ENCODE data around the gene ZNRF3. TPM values are rescaled to one million over a fixed set of nuclear protein-coding genes. Genes with fewer than 3 reads are reported as not detected.

ZNRF3 gene
- total RNA-seq, 4 donors from 2014 or later = 10.4 to 18.0 (median 14.2) TPM

- Histone ChIP-seq H3K27me3 (no peaks in the 10 kb centered on the region), H3K36me3 (no peaks in the 10 kb centered on the region), H3K4me3 (replicated peaks in 1 of 3) (peak overlapping the region; percentile 2 to 20 (median 17)), H3K27ac (no peak overlapping the region), H3K4me1 (peaks cover 15 to 27% of the 10 kb centered on the region in 2 donors), H3K9me3 (no peaks in the 10 kb centered on the region)
- DNase-seq = peak; percentile 56 to 60
- 12 to 17% methylated on average over 14 to 31 of the region's 60 CpGs for WGBS, 2 donors
- TF ChIP-seq CTCF (IDR thresholded peaks at IDR 0.05) = no peak
- no peak for TF ChIP-seq POLR2A (IDR thresholded peaks at IDR 0.05)
- intact Hi-C loops (cut with DNase I) = loop anchor here (10.0 kb wide), 1 partner anchor 83 kb away; no protein-coding TSS in a partner anchor
These were observed 188.1 kb downstream of the ZNRF3 start for GRCh38 chr22:29071261-29072045.

- Histone ChIP-seq H3K4me3 (replicated peaks in 1 of 3) (peak overlapping the region in 1 of 3 donors; percentile 24), H3K27ac (no peak overlapping the region), H3K4me1 (peaks cover 16 to 27% of the 10 kb centered on the region in 2 donors), H3K36me3 (no peaks in the 10 kb centered on the region), H3K27me3 (no peaks in the 10 kb centered on the region), H3K9me3 (no peaks in the 10 kb centered on the region)
- intact Hi-C loops (cut with DNase I) = loop anchor here (10.0 kb wide), 1 partner anchor 82 kb away; no protein-coding TSS in a partner anchor
- peak; percentile 98 to 99 for DNase-seq
- 33 to 45% methylated on average over 22 to 31 of the region's 41 CpGs for WGBS, 2 donors
- TF ChIP-seq CTCF (IDR thresholded peaks at IDR 0.05) (no peak), POLR2A (IDR thresholded peaks at IDR 0.05) (no peak)
These were observed 189.0 kb downstream of the ZNRF3 start for GRCh38 chr22:29072193-29072978.

GRCh38 chr22:29072979-29073617 is 189.7 kb downstream of the ZNRF3 start, which contains the start of gene KREMEN1:
TSS of gene KREMEN1 (plus strand) at chr22:29073035. CDS start at chr22:29073131, 96 bp downstream.
- TF ChIP-seq CTCF (IDR thresholded peaks at IDR 0.05) (no peak), POLR2A (IDR thresholded peaks at IDR 0.05) (peak in 1 of 2 donors; percentile 58)
- WGBS, 2 donors = 4% methylated on average over 15 to 21 of the region's 76 CpGs
- H3K9me3 ChIP-seq = no peaks in the 10 kb centered on the region
- H3K27me3 ChIP-seq = no peaks in the 10 kb centered on the region
- H3K4me1 ChIP-seq = peaks cover 24 to 33% of the 10 kb centered on the region in 2 donors
- peak in 1 of 2 donors; percentile 22 for DNase-seq
- peak within 1 kb of the TSS; percentile 72 to 83 (median 81) for H3K4me3 ChIP-seq (replicated peaks in 1 of 3)
- intact Hi-C loops (cut with DNase I) = loop anchor here (10.0 kb wide), 1 partner anchor 82 kb away; no protein-coding TSS in a partner anchor
- H3K36me3 ChIP-seq = no peaks in the 10 kb centered on the region
- peak within 1 kb of the TSS; percentile 47 to 74 (median 50) for H3K27ac ChIP-seq

GRCh38 chr22:29073618-29074275 is 190.4 kb downstream of the ZNRF3 start:
- H3K9me3 ChIP-seq = no peaks in the 10 kb centered on the region
- peak; percentile 58 to 69 for DNase-seq
- intact Hi-C loops (cut with DNase I) = loop anchor here (10.0 kb wide), 1 partner anchor 81 kb away; no protein-coding TSS in a partner anchor
- no peaks in the 10 kb centered on the region for H3K36me3 ChIP-seq
- TF ChIP-seq CTCF (IDR thresholded peaks at IDR 0.05) (no peak), POLR2A (IDR thresholded peaks at IDR 0.05) (peak in 1 of 2 donors; percentile 33)
- 3 to 4% methylated on average over 12 to 43 of the region's 53 CpGs for WGBS, 2 donors
- peak overlapping the region; percentile 47 to 74 (median 50) for H3K27ac ChIP-seq
- H3K4me3 ChIP-seq (replicated peaks in 1 of 3) = peak overlapping the region; percentile 72 to 83 (median 81)
- no peaks in the 10 kb centered on the region for H3K27me3 ChIP-seq
- peaks cover 27 to 38% of the 10 kb centered on the region in 2 donors for H3K4me1 ChIP-seq
